ENCODE measurements around the gene NOTUM.

Gene NOTUM

GRCh38 chr17:81908793-81909192 is 52.2 kb downstream of the NOTUM start:
- DNase-seq: no peak

DNA sequence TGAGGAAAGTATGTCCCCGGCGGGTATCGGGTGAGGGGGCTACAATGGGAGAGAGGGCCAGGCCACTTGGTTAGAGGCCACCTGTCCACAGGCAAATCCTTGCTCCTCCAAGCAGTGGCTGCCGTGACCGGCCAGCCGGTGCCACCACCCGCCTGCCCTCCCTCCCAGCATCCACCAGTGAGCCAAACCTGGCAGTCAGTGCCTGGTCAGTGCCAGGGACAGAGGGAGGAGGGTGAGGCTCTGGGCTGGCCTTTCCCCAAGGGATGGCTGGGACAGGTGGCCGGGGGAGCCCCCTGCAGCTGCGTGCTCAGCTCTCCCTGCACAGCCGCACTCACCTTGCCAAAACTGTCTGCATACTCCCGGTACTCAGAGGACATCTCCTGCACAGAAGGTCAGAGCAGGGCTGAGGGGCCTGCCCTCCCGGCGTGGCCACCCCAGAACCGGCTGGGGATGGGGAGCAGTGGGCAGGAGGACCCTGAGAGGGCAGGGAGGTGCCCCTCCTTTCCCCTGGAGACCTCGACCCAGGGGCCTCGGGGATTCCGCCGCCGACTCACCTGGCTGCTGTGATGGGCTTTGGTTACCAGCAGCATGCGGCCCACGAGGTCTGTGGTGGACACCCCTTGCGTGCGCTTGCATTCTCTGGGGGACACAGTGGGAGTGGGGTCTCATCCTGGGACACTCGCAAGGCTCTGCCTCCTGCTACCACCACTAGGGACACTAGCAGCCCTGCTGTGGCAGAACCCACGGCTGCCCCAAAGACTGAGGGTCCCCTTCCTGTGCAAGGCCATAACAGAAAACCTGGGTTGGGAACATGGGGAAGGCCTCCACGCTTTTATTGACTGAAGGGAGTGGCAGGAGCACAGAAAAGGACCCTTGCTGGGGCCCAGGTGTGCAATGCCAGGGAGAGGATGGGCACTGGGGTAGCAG is 53.5 kb downstream of the NOTUM start:
- DNase-seq: no peak

- no peak for DNase-seq
Measured at GRCh38 chr17:81906476-81907218, 54.3 kb downstream of the NOTUM start.

DNA sequence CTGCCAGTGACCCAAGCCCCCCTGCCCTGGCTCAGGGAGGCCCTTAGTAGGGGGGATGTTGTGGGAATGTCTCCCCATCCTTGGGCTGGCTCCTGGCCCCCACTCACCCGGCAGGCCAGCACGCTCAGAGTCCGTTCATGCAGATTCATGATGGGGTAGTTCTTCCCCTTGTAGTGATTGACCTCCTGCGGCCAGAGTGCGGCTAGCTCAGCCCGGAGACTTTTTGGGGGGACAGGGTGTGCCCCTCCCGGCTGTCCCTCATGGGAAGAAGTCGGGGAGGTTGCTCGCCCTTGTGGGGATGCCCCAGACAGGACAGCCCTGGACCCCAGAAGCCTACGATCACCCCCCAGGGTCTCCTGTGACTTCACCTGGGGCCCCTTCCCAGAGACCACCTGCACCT is 55.0 kb downstream of the NOTUM start:
- DNase-seq: no peak

GRCh38 chr17:81905424-81905875 is 55.5 kb downstream of the NOTUM start:
- DNase-seq: no peak

DNA sequence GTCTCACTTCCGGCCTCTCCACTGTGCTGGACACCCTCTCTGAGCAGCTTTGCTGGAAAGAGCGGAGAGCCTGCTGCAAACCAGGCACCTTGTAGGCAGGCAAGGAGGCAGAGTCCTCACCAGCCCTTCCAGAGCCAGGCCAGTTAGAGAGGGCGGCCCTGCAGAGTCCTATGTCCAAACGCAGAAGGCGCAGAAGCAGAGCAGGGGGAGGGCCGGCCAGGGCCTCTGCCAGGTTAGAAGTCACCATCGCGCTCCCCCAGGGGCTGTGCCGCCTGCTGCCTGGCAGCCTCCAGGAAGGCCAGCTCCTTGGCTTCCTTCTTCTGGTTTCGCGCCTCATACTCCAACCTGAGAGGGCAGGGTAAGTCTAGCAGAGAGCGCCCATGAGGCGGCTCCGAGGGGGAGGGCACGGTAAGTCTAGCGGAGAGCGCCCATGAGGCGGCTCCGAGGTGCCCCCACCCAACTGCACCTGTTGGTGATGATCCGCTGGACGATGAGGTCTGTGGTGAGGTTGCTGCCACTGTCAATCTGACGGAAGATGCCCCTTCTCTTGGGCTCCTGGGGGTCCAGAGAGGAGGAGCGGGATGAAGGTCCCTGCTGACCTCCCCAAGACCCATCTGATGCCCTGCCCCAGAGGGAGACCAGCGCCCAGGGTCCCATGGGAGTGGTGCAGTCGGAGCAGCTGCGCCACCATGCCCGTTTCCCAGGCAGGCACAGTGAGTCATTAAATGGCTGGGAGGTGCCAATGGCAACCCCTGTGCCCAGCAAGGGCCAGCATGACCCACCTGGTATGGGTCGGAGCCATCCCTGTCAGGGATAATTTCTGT is 56.2 kb downstream of the NOTUM start:
- DNase-seq: no peak

- DNase-seq: no peak
Measured at GRCh38 chr17:81903896-81904599, 56.9 kb downstream of the NOTUM start.

DNA sequence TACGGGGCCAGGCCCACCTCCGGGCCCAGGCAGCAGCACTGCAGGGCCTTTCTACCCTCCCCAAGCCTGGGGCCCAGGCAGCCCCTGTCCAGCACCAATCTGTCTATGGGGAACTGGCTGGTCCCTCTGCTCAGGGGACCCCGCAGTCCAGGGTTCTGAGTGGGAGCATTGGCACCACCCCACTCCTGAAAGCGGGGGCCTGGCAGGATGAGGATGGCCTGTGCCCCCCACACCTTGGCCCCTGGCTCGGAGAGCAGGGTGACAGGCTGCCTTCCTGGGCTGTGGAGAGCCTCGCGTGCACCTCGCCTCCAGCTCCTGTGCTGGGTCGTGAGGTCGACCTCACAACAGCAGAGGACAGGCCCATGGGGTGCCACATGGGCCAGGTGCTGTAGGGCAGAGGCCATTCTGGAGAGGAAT is 57.6 kb downstream of the NOTUM start:
- no peak for DNase-seq

GRCh38 chr17:81902653-81903414 is 58.2 kb downstream of the NOTUM start:
- DNase-seq: no peak
